ENCODE measurements around the gene PSRC1.
A peak's percentile ranks its signal among the peaks of the same experiment; 100 is the strongest.
"Not testable (repeated sequence)": the region's sequence is repeated elsewhere in the genome, so short reads cannot be mapped to it uniquely, and the experiment has no call there.

The PSRC1 gene

GRCh38 chr1:109282952-109283747, at the start of gene PSRC1:
Gene PSRC1 (minus strand): TSS chr1:109283145.
- DNase-seq: peak; percentile 87 to 91

- DNase-seq: no peak
Observed at GRCh38 chr1:109331113-109331512, 48.2 kb upstream of the PSRC1 start.

GRCh38 chr1:109327285-109327684, 44.3 kb upstream of the PSRC1 start:
- DNase-seq: no peak

GRCh38 chr1:109322974-109323373, 40.0 kb upstream of the PSRC1 start:
- DNase-seq: no peak

- no peak for DNase-seq
Observed at GRCh38 chr1:109319114-109319513, 36.2 kb upstream of the PSRC1 start.

GRCh38 chr1:109316506-109316905, 33.6 kb upstream of the PSRC1 start:
- no peak for DNase-seq

GRCh38 chr1:109315288-109315687, 32.3 kb upstream of the PSRC1 start:
- DNase-seq: no peak

- DNase-seq: no peak
Observed at GRCh38 chr1:109314795-109315194, 31.9 kb upstream of the PSRC1 start.

- no peak for DNase-seq
Observed at GRCh38 chr1:109312978-109313775, 30.2 kb upstream of the PSRC1 start.

GRCh38 chr1:109312246-109312645, 29.3 kb upstream of the PSRC1 start:
- DNase-seq: no peak

- DNase-seq: no peak
Observed at GRCh38 chr1:109309347-109309746, 26.4 kb upstream of the PSRC1 start.

GRCh38 chr1:109307274-109308021, 24.5 kb upstream of the PSRC1 start:
- DNase-seq: peak in 1 of 2 donors; percentile 23

GRCh38 chr1:109306832-109307273, 23.9 kb upstream of the PSRC1 start, which contains the start of gene MYBPHL:
Gene MYBPHL (minus strand): TSS chr1:109307011. CDS start chr1:109306991, 20 bp downstream.
- DNase-seq: no peak

GRCh38 chr1:109305991-109306390, 23.0 kb upstream of the PSRC1 start:
- not testable (repeated sequence) for DNase-seq

- no peak for DNase-seq
Observed at GRCh38 chr1:109304226-109304920, 21.4 kb upstream of the PSRC1 start.

- DNase-seq: no peak
Observed at GRCh38 chr1:109301874-109302273, 18.9 kb upstream of the PSRC1 start.

- DNase-seq: no peak
Observed at GRCh38 chr1:109300650-109301151, 17.8 kb upstream of the PSRC1 start.

- DNase-seq: no peak
Observed at GRCh38 chr1:109299558-109300343, 16.8 kb upstream of the PSRC1 start.

GRCh38 chr1:109298666-109299557, 16.0 kb upstream of the PSRC1 start:
- DNase-seq: no peak

GRCh38 chr1:109296782-109297181, 13.8 kb upstream of the PSRC1 start:
- no peak for DNase-seq

All from CD4-positive, alpha-beta T cell treated with Interleukin-4 for 1 hour (primary cell).